IgD-negative memory B cell (primary cell): ENCODE results near the gene CCDC85A. TPM values are rescaled to one million over a fixed set of nuclear protein-coding genes. Genes with fewer than 3 reads are reported as not detected.
A peak's percentile ranks its signal among the peaks of the same experiment; 100 is the strongest.

Experiments used
- H3K27ac Mint-ChIP-seq, 3 donors: one replicate each; pipeline ENCODE4 v1.8.0; 2020 to 2022; ENCODE audit warnings: mild to moderate bottlenecking in 3 of 3, mixed read lengths in 3 of 3, moderate library complexity in 1 of 3
- H3K27me3 Mint-ChIP-seq: one replicate; pipeline ENCODE4 v1.8.0; 2021; ENCODE audit warnings: mixed read lengths
- H3K36me3 Mint-ChIP-seq: one replicate; pipeline ENCODE4 v1.8.0; 2020; ENCODE audit warnings: mild to moderate bottlenecking, mixed read lengths
- H3K4me1 Mint-ChIP-seq, 3 donors: one replicate each; pipeline ENCODE4 v1.8.0; 2020 to 2022; ENCODE audit warnings: mixed read lengths in 3 of 3, mild to moderate bottlenecking in 1 of 3
- H3K4me3 Mint-ChIP-seq, 4 donors: one replicate each; pipeline ENCODE4 v1.8.0; 2020 to 2022; ENCODE audit warnings: mild to moderate bottlenecking in 4 of 4, mixed read lengths in 4 of 4, moderate library complexity in 3 of 4
- H3K9me3 Mint-ChIP-seq, 3 donors: one replicate each; pipeline ENCODE4 v1.8.0; 2020 to 2021; ENCODE audit warnings: mixed read lengths in 3 of 3, mild to moderate bottlenecking in 1 of 3
- polyA plus RNA-seq: library from polyadenylated mRNA; unstranded; fragments of 300-500 nt; fragmentation: Illumina TruSeq; gene quantifications from one replicate; pipeline ENCODE4 v1.2.3, GENCODE V29; 2021

CCDC85A gene
- polyA plus RNA-seq, 1 donor from 2014 or later: 0.15 TPM

GRCh38 chr2:56287974-56288373, 104.2 kb downstream of the CCDC85A start:
- peaks cover 3 to 5% (median 4%) of the 10 kb centered on the region in 3 donors for H3K9me3 Mint-ChIP-seq
- H3K4me1 Mint-ChIP-seq: no peaks in the 10 kb centered on the region
- H3K27me3 Mint-ChIP-seq: no peaks in the 10 kb centered on the region
- H3K36me3 Mint-ChIP-seq: peaks cover 3% of the 10 kb centered on the region
- H3K27ac Mint-ChIP-seq: no peak overlapping the region
- H3K4me3 Mint-ChIP-seq: no peak overlapping the region

DNA sequence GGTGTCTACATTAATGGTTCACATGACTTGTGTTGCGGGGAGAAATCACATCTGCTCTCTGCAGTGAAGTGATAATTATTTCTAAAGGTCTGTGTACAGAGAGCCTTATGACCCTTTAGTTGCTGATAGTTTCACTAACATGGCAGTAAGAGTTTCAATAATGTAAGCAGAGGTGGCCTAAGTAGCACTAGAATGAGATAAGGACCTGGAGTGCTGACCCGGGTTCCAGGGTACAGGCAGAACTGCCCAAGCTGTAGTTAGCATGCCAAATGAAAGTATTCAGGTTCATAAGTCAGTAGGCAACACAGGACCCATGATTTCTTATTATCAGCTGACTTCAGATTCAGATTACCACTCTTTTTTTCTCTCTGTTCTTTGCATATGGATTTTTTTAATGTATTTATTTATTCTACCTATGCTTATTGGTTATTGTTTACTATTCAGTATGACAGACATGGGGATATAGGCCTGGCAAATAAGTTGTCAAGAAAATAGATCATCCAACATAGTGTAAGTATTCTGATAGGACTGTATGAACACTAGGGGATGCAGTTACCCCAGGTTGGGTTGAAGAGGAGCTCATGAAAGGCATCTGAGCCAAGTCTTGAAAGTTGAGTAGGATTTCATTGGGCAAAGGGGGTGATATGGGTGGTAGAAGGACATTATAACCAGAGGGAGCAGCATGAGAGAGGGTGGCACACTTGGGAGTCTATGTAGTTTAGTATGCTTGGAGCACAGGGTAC, 105.2 kb downstream of the CCDC85A start:
- Mint-ChIP-seq H3K27ac (no peak overlapping the region), H3K36me3 (peaks cover 3% of the 10 kb centered on the region), H3K4me1 (no peaks in the 10 kb centered on the region), H3K4me3 (no peak overlapping the region), H3K9me3 (peaks cover 0 to 5% (median 3%) of the 10 kb centered on the region in 3 donors), H3K27me3 (no peaks in the 10 kb centered on the region)

GRCh38 chr2:56291711-56292110, 107.9 kb downstream of the CCDC85A start:
- Mint-ChIP-seq H3K4me3 (no peak overlapping the region), H3K36me3 (no peaks in the 10 kb centered on the region), H3K27ac (peak overlapping the region in 1 of 3 donors; percentile 35), H3K27me3 (no peaks in the 10 kb centered on the region), H3K4me1 (no peaks in the 10 kb centered on the region), H3K9me3 (peaks cover 0 to 3% (median 0%) of the 10 kb centered on the region in 3 donors)

DNA sequence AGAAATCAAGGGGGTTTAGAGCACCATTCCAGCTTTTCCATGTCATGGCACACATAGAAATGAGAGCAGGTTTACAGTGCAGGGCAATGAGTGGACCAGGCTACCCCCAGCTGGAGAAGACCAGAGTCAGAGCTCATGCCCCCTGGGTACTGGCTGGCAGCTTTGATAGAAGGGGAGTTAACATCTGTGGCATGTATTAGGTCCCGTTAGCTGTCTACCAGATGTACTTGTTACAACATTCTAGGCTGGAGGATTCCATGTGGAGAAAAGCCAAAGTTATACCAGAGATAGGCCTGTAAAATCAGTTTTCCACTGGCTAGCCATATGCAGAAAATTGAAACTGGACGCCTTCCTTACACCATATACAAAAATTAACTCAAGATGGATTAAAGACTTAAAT, 109.2 kb downstream of the CCDC85A start:
- peaks cover 0 to 3% (median 0%) of the 10 kb centered on the region in 3 donors for H3K9me3 Mint-ChIP-seq

GRCh38 chr2:56295666-56296065, 111.9 kb downstream of the CCDC85A start:
- no peaks in the 10 kb centered on the region for H3K4me1 Mint-ChIP-seq
- no peak overlapping the region for H3K27ac Mint-ChIP-seq
- no peaks in the 10 kb centered on the region for H3K36me3 Mint-ChIP-seq
- H3K4me3 Mint-ChIP-seq: no peak overlapping the region
- no peaks in the 10 kb centered on the region for H3K27me3 Mint-ChIP-seq
- no peaks in the 10 kb centered on the region for H3K9me3 Mint-ChIP-seq

More for the DNA sequence above, 109.2 kb downstream of the CCDC85A start:
- H3K27ac Mint-ChIP-seq: no peak overlapping the region
- no peaks in the 10 kb centered on the region for H3K27me3 Mint-ChIP-seq
- H3K4me3 Mint-ChIP-seq: no peak overlapping the region
- H3K36me3 Mint-ChIP-seq: no peaks in the 10 kb centered on the region
- no peaks in the 10 kb centered on the region for H3K4me1 Mint-ChIP-seq

DNA sequence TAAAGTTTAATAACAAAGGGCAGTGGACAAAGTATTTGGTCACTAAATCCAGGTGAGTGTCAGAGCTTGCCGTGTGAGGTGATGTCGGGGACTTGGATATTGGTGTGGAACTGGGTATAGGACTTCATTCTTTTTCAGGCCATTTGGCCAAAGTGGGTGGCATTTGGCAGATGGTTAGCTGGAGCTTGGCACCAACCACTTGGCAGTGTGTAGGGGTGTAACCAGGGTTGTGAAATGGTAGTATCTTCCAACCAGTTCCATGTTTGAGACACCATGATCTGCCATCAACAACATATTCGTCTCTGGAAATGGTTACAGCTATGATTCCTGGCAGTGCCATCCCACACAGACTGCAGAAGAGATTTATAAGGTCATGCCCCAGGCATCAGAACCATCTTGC, 113.9 kb downstream of the CCDC85A start:
- H3K36me3 Mint-ChIP-seq: peaks cover 2% of the 10 kb centered on the region
- H3K4me3 Mint-ChIP-seq: no peak overlapping the region
- no peaks in the 10 kb centered on the region for H3K27me3 Mint-ChIP-seq
- no peaks in the 10 kb centered on the region for H3K4me1 Mint-ChIP-seq
- H3K27ac Mint-ChIP-seq: no peak overlapping the region
- H3K9me3 Mint-ChIP-seq: no peaks in the 10 kb centered on the region

GRCh38 chr2:56299171-56299691, 115.4 kb downstream of the CCDC85A start:
- H3K36me3 Mint-ChIP-seq: peaks cover 2% of the 10 kb centered on the region
- peaks cover 0 to 2% (median 0%) of the 10 kb centered on the region in 3 donors for H3K9me3 Mint-ChIP-seq
- H3K4me1 Mint-ChIP-seq: no peaks in the 10 kb centered on the region
- H3K27ac Mint-ChIP-seq: no peak overlapping the region
- H3K27me3 Mint-ChIP-seq: no peaks in the 10 kb centered on the region
- no peak overlapping the region for H3K4me3 Mint-ChIP-seq

DNA sequence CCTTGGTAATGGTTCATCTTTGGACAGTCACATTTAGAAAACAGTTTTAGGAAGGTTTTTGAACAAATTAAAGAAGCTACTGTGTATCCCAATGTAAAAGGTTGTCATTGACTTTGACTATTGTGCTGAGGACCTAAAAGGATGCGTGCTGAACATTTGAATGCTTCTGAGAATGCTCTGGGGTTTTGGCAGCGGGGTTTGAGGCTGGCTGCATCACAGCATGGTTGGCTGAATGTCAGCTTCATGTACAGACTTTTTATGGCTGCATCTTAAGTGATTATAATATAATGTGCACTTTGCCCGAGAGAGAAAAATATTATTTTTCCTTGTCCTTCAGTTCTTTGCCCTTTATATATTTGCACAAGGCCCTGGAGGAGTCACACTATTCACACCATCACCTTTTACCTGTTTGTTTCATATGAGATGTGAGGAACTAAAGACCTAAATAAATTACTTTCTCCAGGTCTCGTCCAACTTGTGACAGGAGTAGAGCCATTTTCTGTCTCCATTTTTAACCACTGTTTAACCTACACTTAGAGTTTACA, 125.9 kb downstream of the CCDC85A start:
- H3K27ac Mint-ChIP-seq: no peak overlapping the region
- no peak overlapping the region for H3K4me3 Mint-ChIP-seq
- no peaks in the 10 kb centered on the region for H3K27me3 Mint-ChIP-seq

GRCh38 chr2:56313500-56313921, 129.7 kb downstream of the CCDC85A start:
- no peaks in the 10 kb centered on the region for H3K27me3 Mint-ChIP-seq
- no peak overlapping the region for H3K4me3 Mint-ChIP-seq
- no peaks in the 10 kb centered on the region for H3K36me3 Mint-ChIP-seq
- no peak overlapping the region for H3K27ac Mint-ChIP-seq
- H3K9me3 Mint-ChIP-seq: peaks cover 0 to 7% (median 0%) of the 10 kb centered on the region in 3 donors
- no peaks in the 10 kb centered on the region for H3K4me1 Mint-ChIP-seq

More for the DNA sequence above, 125.9 kb downstream of the CCDC85A start:
- Mint-ChIP-seq H3K9me3 (peaks cover 0 to 8% (median 0%) of the 10 kb centered on the region in 3 donors), H3K4me1 (no peaks in the 10 kb centered on the region), H3K36me3 (no peaks in the 10 kb centered on the region)

DNA sequence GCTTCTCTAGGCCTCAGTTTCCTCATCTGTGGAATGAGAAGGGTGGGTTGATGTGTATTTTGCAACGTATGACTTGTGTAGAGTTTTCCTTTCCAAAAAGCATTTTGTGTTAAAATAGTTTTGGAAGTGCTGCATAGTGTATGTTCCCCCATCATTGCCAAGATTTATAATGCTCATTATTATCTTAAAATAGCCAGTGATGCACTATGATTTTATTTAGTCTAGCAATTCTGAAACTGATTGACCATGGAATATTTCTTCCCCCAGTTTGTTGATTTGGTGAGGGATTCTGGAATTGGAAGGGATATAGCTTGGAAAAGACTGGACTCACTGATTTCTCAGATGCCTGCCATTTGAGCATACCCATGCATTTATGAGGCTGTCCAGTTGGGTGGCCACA, 130.6 kb downstream of the CCDC85A start:
- H3K4me1 Mint-ChIP-seq: no peaks in the 10 kb centered on the region

DNA sequence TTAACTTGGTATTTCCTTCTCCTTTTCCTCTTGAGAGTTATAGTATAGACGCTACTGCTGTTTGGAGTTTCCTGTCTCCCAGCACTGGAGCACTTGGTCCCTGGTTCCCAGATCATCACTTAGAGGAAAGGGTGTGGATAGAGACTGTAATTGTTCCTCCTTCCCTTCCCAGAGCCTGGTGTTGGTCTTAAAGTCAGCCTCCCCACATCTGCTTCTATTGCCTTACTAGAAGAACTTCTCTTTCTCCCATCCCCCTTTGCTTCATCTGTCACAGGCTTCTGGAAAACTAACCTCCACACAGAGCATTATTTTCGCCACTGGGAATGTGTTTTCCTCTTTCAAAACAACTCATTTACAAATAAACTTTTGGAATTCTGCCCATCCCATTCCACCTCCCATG, 131.0 kb downstream of the CCDC85A start:
- no peak overlapping the region for H3K4me3 Mint-ChIP-seq
- H3K4me1 Mint-ChIP-seq: no peaks in the 10 kb centered on the region
- no peak overlapping the region for H3K27ac Mint-ChIP-seq
- H3K27me3 Mint-ChIP-seq: no peaks in the 10 kb centered on the region
- peaks cover 0 to 5% (median 0%) of the 10 kb centered on the region in 3 donors for H3K9me3 Mint-ChIP-seq
- H3K36me3 Mint-ChIP-seq: no peaks in the 10 kb centered on the region

More for the DNA sequence above, 130.6 kb downstream of the CCDC85A start:
- H3K27me3 Mint-ChIP-seq: no peaks in the 10 kb centered on the region
- H3K36me3 Mint-ChIP-seq: no peaks in the 10 kb centered on the region
- H3K27ac Mint-ChIP-seq: no peak overlapping the region
- H3K9me3 Mint-ChIP-seq: peaks cover 0 to 4% (median 0%) of the 10 kb centered on the region in 3 donors
- no peak overlapping the region for H3K4me3 Mint-ChIP-seq

DNA sequence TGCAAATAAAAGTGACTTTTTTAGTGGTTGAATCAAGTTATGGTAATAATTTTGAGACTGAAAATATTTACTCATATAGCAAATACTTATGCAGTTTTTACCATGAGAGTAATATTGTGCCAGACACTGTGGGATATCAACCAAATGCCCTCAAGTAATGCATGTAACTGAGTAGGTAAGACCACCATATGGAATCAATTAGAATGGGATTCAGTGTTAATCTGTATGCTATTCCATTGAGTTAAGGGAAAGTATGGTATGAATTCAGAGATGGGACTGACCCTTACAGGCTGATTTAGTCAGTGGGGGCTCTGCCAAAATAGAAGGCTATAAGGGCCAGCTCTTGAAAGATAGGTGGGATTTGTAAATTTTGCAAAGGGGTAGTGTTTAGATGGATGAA, 131.6 kb downstream of the CCDC85A start:
- Mint-ChIP-seq H3K36me3 (no peaks in the 10 kb centered on the region), H3K27ac (no peak overlapping the region), H3K4me3 (no peak overlapping the region), H3K9me3 (peaks cover 0 to 8% (median 0%) of the 10 kb centered on the region in 3 donors), H3K27me3 (no peaks in the 10 kb centered on the region), H3K4me1 (no peaks in the 10 kb centered on the region)

DNA sequence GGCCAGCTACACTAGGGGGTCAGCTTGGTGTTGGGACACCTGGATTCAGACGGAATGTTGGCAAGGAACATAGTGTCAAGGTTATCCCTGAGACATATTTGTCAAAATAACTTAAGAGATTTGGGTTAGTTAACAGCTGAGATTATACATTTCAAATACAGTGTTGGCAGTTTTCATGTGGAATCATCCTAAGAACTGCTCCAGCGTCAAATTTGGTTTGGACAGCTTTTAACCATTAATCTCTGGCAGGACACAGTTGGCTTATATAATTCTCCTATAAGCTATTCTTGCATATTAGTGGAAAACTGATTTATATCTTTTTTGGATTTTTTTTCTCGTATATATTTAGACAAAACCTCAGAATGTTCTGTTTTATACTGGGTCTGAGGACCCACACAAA, 132.2 kb downstream of the CCDC85A start:
- peaks cover 0 to 11% (median 0%) of the 10 kb centered on the region in 3 donors for H3K9me3 Mint-ChIP-seq
- H3K27me3 Mint-ChIP-seq: no peaks in the 10 kb centered on the region
- no peak overlapping the region for H3K27ac Mint-ChIP-seq
- no peaks in the 10 kb centered on the region for H3K36me3 Mint-ChIP-seq
- H3K4me1 Mint-ChIP-seq: no peaks in the 10 kb centered on the region
- H3K4me3 Mint-ChIP-seq: no peak overlapping the region

DNA sequence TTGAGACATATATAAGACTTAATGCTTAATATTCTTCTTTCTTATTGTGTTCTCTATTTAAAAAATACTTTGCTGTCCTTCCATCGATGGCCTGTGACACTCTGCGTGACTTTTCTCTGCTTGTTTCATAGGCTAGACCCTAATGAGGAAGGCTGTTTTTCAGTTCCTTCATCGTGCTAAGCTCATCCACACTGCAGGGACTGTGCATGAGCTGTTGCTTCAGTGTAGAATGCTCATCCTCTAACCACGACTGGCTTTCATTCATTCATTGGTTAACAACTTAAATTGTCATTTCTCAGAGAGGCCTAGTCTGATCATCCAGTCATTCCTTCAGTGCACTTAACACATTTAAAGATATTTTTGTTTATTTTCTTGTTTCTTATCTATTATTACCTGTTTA, 134.4 kb downstream of the CCDC85A start:
- Mint-ChIP-seq H3K9me3 (peaks cover 0 to 11% (median 0%) of the 10 kb centered on the region in 3 donors), H3K36me3 (no peaks in the 10 kb centered on the region), H3K4me1 (no peaks in the 10 kb centered on the region), H3K27ac (no peak overlapping the region), H3K27me3 (no peaks in the 10 kb centered on the region), H3K4me3 (no peak overlapping the region)

DNA sequence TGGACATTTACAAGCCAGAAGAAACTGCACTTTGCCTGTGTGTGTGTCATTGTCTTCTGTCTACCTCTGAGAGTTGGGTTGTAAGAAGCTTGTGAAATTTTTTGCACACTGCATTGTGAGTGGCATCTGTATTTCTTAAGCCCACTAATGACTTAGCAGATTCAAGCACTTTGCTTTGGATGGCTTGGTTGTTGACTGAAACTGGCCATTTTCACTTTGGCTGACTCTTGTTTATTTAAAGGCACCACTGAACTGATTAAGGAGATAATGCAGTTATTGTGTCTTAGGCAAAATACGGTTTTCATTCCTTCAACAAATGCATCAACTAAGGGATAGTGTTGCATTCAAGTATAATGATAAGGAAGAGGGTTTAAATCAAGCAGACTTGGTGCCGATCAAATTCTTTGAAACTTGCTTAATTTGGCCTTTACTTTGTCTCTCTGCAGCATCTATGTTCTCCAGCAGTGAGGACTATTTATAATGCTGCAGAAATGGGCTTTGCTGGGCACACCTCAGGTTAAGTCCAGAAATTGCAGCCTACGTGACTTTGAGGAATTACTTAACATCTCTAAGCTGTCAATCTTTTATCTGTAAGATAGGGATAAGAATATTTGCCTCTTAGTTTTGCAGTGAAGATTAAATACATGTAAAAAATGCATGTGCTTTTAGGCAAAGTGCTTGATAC, 142.0 kb downstream of the CCDC85A start:
- no peaks in the 10 kb centered on the region for H3K4me1 Mint-ChIP-seq
- H3K27ac Mint-ChIP-seq: no peak overlapping the region
- peaks cover 0 to 4% (median 0%) of the 10 kb centered on the region in 3 donors for H3K9me3 Mint-ChIP-seq
- H3K36me3 Mint-ChIP-seq: no peaks in the 10 kb centered on the region
- H3K4me3 Mint-ChIP-seq: no peak overlapping the region
- no peaks in the 10 kb centered on the region for H3K27me3 Mint-ChIP-seq
